PC-3 (cell line): ENCODE data around the gene UQCC5. TPM values are rescaled to one million over a fixed set of nuclear protein-coding genes. Genes with fewer than 3 reads are reported as not detected.

Source experiments
- ATAC-seq: fragments of 200-7000 bp; cut with Tn5 transposase; 2 replicates; pipeline ENCODE4 v1.9.1; 2020; ENCODE audit warnings: mild to moderate bottlenecking, moderate library complexity
- BruUV-seq: library from RNA; stranded (reverse); fragments of 400-500 nt; replicated peaks from 2 replicates; lab custom pipeline; 2021; lab: Mats Ljungman, UMichigan
- CTCF ChIA-PET: fragments of 300-600 bp; sonication (Branson Sonifier 250); formaldehyde crosslinking; loops from one replicate; lab custom pipeline; 2022; ENCODE audit warnings: antibody characterized with exemption; lab: Charles Lee
- POLR2A ChIA-PET: fragments of 300-600 bp; sonication (Branson Sonifier 250); formaldehyde crosslinking; loops from one replicate; lab custom pipeline; 2022; ENCODE audit warnings: antibody characterized with exemption; ENCODE audit not compliant: unreplicated experiment; lab: Charles Lee
- DNase-seq: peaks from one replicate; pipeline ENCODE4 v3.0.0-alpha.2; 2015
- H2AFZ ChIP-seq: fragments of 300-600 bp; sonication (generic); 2 replicates; pipeline ENCODE4 v1.6.0; 2016; ENCODE audit warnings: antibody characterized with exemption, low read length
- H3F3A ChIP-seq: fragments of 300-600 bp; sonication (generic); one replicate; pipeline ENCODE4 v1.6.0; 2017; ENCODE audit warnings: antibody characterized with exemption, low read length, control low read depth, mild to moderate bottlenecking; ENCODE audit not compliant: unreplicated experiment
- H3K27ac ChIP-seq: fragments of 300-600 bp; sonication (generic); 2 replicates; pipeline ENCODE4 v1.5.1; 2016; ENCODE audit warnings: mild to moderate bottlenecking, low read length
- H3K27me3 ChIP-seq: fragments of 300-600 bp; sonication (generic); 2 replicates; pipeline ENCODE4 v1.6.1; 2016; ENCODE audit warnings: low read length, mixed read lengths
- H3K36me3 ChIP-seq: fragments of 300-600 bp; sonication (generic); 2 replicates; pipeline ENCODE4 v1.6.1; 2016; ENCODE audit warnings: low read depth, mixed run types, low read length, mixed read lengths
- H3K4me1 ChIP-seq: fragments of 300-600 bp; sonication (generic); 2 replicates; pipeline ENCODE4 v1.5.1; 2016; ENCODE audit warnings: low read length; ENCODE audit not compliant: insufficient read depth
- H3K4me2 ChIP-seq: fragments of 300-600 bp; sonication (generic); 2 replicates; pipeline ENCODE4 v1.6.0; 2016; ENCODE audit warnings: low read length
- H3K4me3 ChIP-seq: fragments of 300-600 bp; sonication (generic); 2 replicates; pipeline ENCODE4 v1.5.1; 2016; ENCODE audit warnings: mild to moderate bottlenecking, low read length, mixed read lengths
- H3K79me2 ChIP-seq: fragments of 300-600 bp; sonication (generic); 2 replicates; pipeline ENCODE4 v1.6.1; 2017; ENCODE audit warnings: low read length, mixed read lengths
- H3K9ac ChIP-seq: fragments of 300-600 bp; sonication (generic); 2 replicates; pipeline ENCODE4 v1.6.0; 2016; ENCODE audit warnings: mild to moderate bottlenecking, low read length
- H3K9me2 ChIP-seq: fragments of 300-600 bp; sonication (generic); replicated peaks from 2 replicates; pipeline ENCODE4 v1.6.1; 2016; ENCODE audit warnings: mixed run types, low read length, mixed read lengths
- H3K9me3 ChIP-seq: fragments of 300-600 bp; sonication (generic); 2 replicates; pipeline ENCODE4 v1.6.1; 2016; ENCODE audit warnings: low read length, mixed read lengths
- H4K20me1 ChIP-seq: fragments of 300-600 bp; sonication (generic); 2 replicates; pipeline ENCODE4 v1.6.1; 2016; ENCODE audit warnings: low read length, mixed read lengths
- EZH2 ChIP-seq: fragments of 300-600 bp; sonication (generic); IDR thresholded peaks from one replicate; pipeline ENCODE4 v1.6.1; 2017; ENCODE audit warnings: antibody characterized with exemption, mild to moderate bottlenecking, low read length; ENCODE audit not compliant: unreplicated experiment
- EZH2phosphoT487 ChIP-seq: fragments of 300-600 bp; sonication (generic); IDR thresholded peaks from 2 replicates; pipeline ENCODE4 v1.6.1; 2018; ENCODE audit warnings: mild to moderate bottlenecking, antibody characterized with exemption, low read length, borderline replicate concordance
- intact Hi-C: fragments of 100-400 bp; cut with micrococcal nuclease; formaldehyde crosslinking; loops from 2 replicates; pipeline ENCODE4 v1.9.0; 2023
- total RNA-seq: library from RNA; depleted of rRNA; stranded (reverse); fragments of >200 nt; gene quantifications from 2 replicates; pipeline ENCODE4 v1.2.3, GENCODE V29; 2014
- TF ChIP-seq, protein P1 (sequence below): fragments of 300-600 bp; sonication (generic); conservative IDR thresholded peaks from 2 replicates; pipeline ENCODE4 v1.5.1; 2017; ENCODE audit warnings: antibody characterized with exemption, low read depth, mild to moderate bottlenecking, low read length

Gene UQCC5
- total RNA-seq, 1 experiment from 2014 or later = 26.1 TPM

DNA sequence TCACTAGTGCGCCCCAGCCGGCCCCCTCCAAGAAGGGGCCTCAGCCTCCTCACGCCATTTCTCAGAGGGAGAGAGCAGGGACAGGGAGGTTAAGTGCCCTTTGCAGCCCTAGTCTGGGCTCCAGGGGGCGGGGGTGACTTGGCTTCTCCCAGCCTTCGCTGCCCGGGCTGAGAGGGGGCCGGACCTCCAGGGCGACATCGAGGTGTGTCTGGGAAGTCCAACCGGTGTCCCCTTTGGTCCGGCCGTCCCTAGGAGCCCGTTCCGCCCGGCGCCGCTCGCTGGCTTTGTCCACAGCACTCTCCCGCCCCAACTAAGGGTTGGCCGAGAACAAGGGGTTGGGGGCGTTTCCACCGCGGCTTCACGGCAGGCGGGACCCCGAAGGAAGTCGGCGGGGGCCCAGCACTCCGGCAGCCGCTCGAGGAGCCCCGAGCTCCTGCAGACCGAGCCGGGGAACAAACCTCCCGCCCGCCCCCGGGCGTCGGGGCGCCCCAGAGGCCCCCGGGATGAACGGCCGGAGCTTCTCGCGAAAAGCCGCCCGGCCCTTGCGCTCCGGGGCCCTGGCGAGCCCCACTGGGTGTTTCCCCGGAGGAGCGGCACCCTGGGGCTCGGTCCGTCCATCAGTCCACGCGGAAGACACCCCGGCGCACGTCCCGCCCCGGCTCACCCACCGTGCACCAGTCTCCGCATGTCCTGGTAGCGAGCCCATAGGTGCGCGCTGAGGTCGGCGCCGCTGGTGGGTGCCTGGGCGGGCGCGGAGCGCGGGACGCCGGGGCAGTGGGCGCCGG is 3.4 kb upstream of the UQCC5 start:
- ATAC-seq (peak; percentile 3), DNase-seq (peak; percentile 20)
- H3K9me3 ChIP-seq = no peaks in the 10 kb centered on the region
- H3K27ac ChIP-seq = no peak overlapping the region
- H2AFZ ChIP-seq = peak overlapping the region; percentile 70
- no TSS peak for BruUV-seq
- ChIA-PET POLR2A (no interaction called here), CTCF (no interaction called here)
- H3K9me2 ChIP-seq = no peaks in the 10 kb centered on the region
- peak overlapping the region; percentile 79 for H3K9ac ChIP-seq
- TF ChIP-seq EZH2 = no peak
- TF ChIP-seq, protein P1, sequence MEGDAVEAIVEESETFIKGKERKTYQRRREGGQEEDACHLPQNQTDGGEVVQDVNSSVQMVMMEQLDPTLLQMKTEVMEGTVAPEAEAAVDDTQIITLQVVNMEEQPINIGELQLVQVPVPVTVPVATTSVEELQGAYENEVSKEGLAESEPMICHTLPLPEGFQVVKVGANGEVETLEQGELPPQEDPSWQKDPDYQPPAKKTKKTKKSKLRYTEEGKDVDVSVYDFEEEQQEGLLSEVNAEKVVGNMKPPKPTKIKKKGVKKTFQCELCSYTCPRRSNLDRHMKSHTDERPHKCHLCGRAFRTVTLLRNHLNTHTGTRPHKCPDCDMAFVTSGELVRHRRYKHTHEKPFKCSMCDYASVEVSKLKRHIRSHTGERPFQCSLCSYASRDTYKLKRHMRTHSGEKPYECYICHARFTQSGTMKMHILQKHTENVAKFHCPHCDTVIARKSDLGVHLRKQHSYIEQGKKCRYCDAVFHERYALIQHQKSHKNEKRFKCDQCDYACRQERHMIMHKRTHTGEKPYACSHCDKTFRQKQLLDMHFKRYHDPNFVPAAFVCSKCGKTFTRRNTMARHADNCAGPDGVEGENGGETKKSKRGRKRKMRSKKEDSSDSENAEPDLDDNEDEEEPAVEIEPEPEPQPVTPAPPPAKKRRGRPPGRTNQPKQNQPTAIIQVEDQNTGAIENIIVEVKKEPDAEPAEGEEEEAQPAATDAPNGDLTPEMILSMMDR = no peak
- TF ChIP-seq EZH2phosphoT487 = no peak
- intact Hi-C loops = loop anchor here (2.0 to 10.0 kb wide), 2 partner anchors 60 to 152 kb away; partner anchors contain the start of genes GNL3 and PBRM1
- peaks cover 3% of the 10 kb centered on the region for H3K36me3 ChIP-seq
- peaks cover 59% of the 10 kb centered on the region for H3K79me2 ChIP-seq
- no peaks in the 10 kb centered on the region for H3F3A ChIP-seq
- peak overlapping the region; percentile 76 for H3K4me3 ChIP-seq
- peaks cover 15% of the 10 kb centered on the region for H4K20me1 ChIP-seq
- H3K27me3 ChIP-seq = no peaks in the 10 kb centered on the region
- peaks cover 39% of the 10 kb centered on the region for H3K4me1 ChIP-seq
- peak overlapping the region; percentile 87 for H3K4me2 ChIP-seq

DNA sequence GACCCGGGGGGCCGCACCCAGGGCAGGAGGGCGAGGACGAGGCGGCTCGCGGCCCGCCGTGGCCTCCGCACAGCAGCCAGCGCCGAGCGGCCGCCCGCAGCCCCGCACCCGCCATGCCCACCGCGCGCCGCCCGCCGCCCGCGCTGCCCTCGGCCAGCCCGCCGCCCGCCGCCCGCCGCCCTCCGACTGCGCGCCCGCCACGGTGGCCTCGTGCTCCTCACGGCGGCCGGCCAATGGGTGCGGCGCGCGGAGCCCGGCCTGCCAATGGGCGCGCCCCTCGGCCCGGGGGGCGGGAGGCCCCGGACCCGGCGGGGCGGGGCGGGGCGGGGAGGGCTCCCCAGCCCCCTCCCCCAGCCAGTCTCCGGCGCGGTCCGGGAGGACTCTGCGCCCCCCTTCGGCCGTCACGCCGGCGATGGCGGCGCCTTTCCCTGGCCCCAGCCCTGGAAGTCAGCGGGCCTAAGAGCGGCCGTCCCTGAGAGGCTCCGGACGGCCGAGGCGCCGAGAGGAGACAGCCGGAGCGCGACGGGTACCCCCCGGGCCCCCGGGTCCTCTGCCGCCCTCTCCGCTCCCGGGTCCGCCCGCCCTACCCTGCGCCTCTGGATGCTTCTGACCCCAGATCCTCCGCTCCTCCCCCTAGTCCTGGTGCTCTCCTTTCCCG is 2.7 kb upstream of the UQCC5 start, which contains the start of gene NT5DC2:
TSS of gene NT5DC2 (minus strand) at position 235 of the 658 bp plus-strand sequence. CDS start at position 115, 120 bp downstream.
- Histone ChIP-seq H3K4me2 (peak within 1 kb of the TSS; percentile 89), H4K20me1 (peaks cover 19% of the 10 kb centered on the region), H2AFZ (peak within 1 kb of the TSS; percentile 85), H3K9me3 (no peaks in the 10 kb centered on the region), H3K27ac (no peak within 1 kb of the TSS), H3K79me2 (peaks cover 66% of the 10 kb centered on the region), H3K9me2 (no peaks in the 10 kb centered on the region), H3K27me3 (no peaks in the 10 kb centered on the region), H3K4me3 (peak within 1 kb of the TSS; percentile 76), H3K9ac (peak within 1 kb of the TSS; percentile 79), H3K36me3 (no peaks in the 10 kb centered on the region; the same call in 1 of the 2 replicates), H3F3A (no peaks in the 10 kb centered on the region), H3K4me1 (peaks cover 45% of the 10 kb centered on the region)
- TF ChIP-seq, protein P1 = 0 out of 2 replicates have a peak, but pooled peaks have one; percentile 8
- TF ChIP-seq EZH2phosphoT487 = no peak
- DNase-seq = peak; percentile 83
- intact Hi-C loops = loop anchor here (2.0 to 10.0 kb wide), 2 partner anchors 61 to 151 kb away; partner anchors contain the start of genes GNL3 and PBRM1
- CTCF ChIA-PET = no interaction called here
- BruUV-seq = no TSS peak
- POLR2A ChIA-PET = no interaction called here
- peak; percentile 45 for ATAC-seq
